CD4-positive, alpha-beta T cell treated with Interleukin-4 for 1 hour (primary cell): ENCODE data around the gene NMU.

ENCODE experiments used
- DNase-seq, 2 donors: peaks; one replicate each; pipeline ENCODE4 v3.0.0-alpha.2; 2020 to 2022

Gene NMU

GRCh38 chr4:55553441-55554201, 82.5 kb downstream of the NMU start:
- DNase-seq = peak; percentile 42 to 60

GRCh38 chr4:55551964-55552363, 84.1 kb downstream of the NMU start:
- DNase-seq = peak in 1 of 2 donors; percentile 31

- no peak for DNase-seq
Measured at GRCh38 chr4:55549888-55550287, 86.2 kb downstream of the NMU start.

- DNase-seq = no peak
Measured at GRCh38 chr4:55547918-55548317, 88.2 kb downstream of the NMU start.

GRCh38 chr4:55547466-55547770, 88.7 kb downstream of the NMU start:
- no peak for DNase-seq

- DNase-seq = peak; percentile 87 to 89
Measured at GRCh38 chr4:55546756-55547465, 89.2 kb downstream of the NMU start, which contains the start of gene CLOCK. CLOCK (minus strand) TSS chr4:55546909; CDS start chr4:55482785, 64,124 bp downstream.

GRCh38 chr4:55546506-55546755, 89.7 kb downstream of the NMU start:
- no peak for DNase-seq

- peak; percentile 71 for DNase-seq
Measured at GRCh38 chr4:55545641-55546505, 90.2 kb downstream of the NMU start.
